Adrenal gland (tissue), 12 donors: ENCODE data around the gene AMTN. TPM values are rescaled to one million over a fixed set of nuclear protein-coding genes. Genes with fewer than 3 reads are reported as not detected.
"Not testable (repeated sequence)": the region's sequence is repeated elsewhere in the genome, so short reads cannot be mapped to it uniquely, and the experiment has no call there.

Experiments used
- DNase-seq, 7 donors: peaks; one replicate each; pipeline ENCODE4 v3.0.0-alpha.2; 2019 to 2020
- H3K27ac ChIP-seq, 5 donors: fragments of 200-600 bp; sonication (generic) in 4 of 5; 1 replicate in 3 of 5; 2 replicates in 2 of 5; pipeline versions ENCODE4 v1.5.1 to v1.8.0; 2016 to 2020; ENCODE audit warnings: mild to moderate bottlenecking in 1 of 5
- H3K27me3 ChIP-seq: fragments of 200-600 bp; 2 replicates; pipeline ENCODE4 v1.8.0; 2021
- H3K36me3 ChIP-seq, 2 donors: fragments of 200-600 bp; replicated peaks in 1 of 2; 1 replicate in 1 of 2; 2 replicates in 1 of 2; pipeline versions ENCODE4 v1.5.1 to v1.8.0; 2018 to 2022
- H3K4me1 ChIP-seq, 2 donors: fragments of 200-600 bp; replicated peaks in 1 of 2; 1 replicate in 1 of 2; 2 replicates in 1 of 2; pipeline versions ENCODE4 v1.5.1 to v1.8.0; 2018 to 2021
- H3K4me3 ChIP-seq, 4 donors: fragments of 200-600 bp; sonication (generic) in 3 of 4; one replicate each; pipeline ENCODE4 v1.5.1; 2016 to 2018
- H3K9me3 ChIP-seq, 3 donors: fragments of 200-600 bp; sonication (generic) in 1 of 3; replicated peaks in 1 of 3; 1 replicate in 2 of 3; 2 replicates in 1 of 3; pipeline versions ENCODE4 v1.5.1 to v1.8.0; 2016 to 2021
- CTCF ChIP-seq, 6 experiments: fragments of 450-650 bp in 4 of 6; fragments of 200-600 bp in 2 of 6; sonication (generic) in 1 of 6; IDR thresholded peaks; 1 replicate in 5 of 6; 2 replicates in 1 of 6; pipeline versions ENCODE4 v1.5.1 to v1.8.0; 2016 to 2021; ENCODE audit warnings: antibody characterized with exemption in 6 of 6, mild to moderate bottlenecking in 2 of 6, moderate library complexity in 1 of 6
- POLR2A ChIP-seq, 2 donors: fragments of 450-650 bp; IDR thresholded peaks; one replicate each; pipeline ENCODE4 v1.6.1; 2017; ENCODE audit warnings: antibody characterized with exemption in 2 of 2, mild to moderate bottlenecking in 2 of 2, moderate library complexity in 1 of 2
- WGBS, 4 donors: extraction: QIAGEN DNeasy Blood & Tissue Kit in 2 of 4; methylation state at CpG; one replicate each; pipeline versions ENCODE4 v1.1.5 to v1.1.7; 2013 to 2017; 5-methylcytosine and 5-hydroxymethylcytosine counted together
- intact Hi-C, 2 donors: fragments of 100-400 bp; cut with DNase I; formaldehyde crosslinking; loops; one replicate each; pipeline versions ENCODE4 v1.14.1 to v1.15.0; 2022 to 2023
- polyA plus RNA-seq, 3 donors: library from polyadenylated mRNA; stranded (reverse); fragments of 200-250 nt in 2 of 3; fragments of 350-450 nt in 1 of 3; fragmentation: Illumina TruSeq in 1 of 3; extraction: RNeasy Lipid Tissue Mini Kit (QIAGEN cat#74804) in 1 of 3; gene quantifications; one replicate each; pipeline ENCODE4 v1.2.3, GENCODE V29; 2013 to 2014
- total RNA-seq, 9 donors: library from RNA; depleted of rRNA in 4 of 9; stranded (reverse); fragments of >200 nt in 4 of 9; fragments of 120-200 nt in 1 of 9; fragmentation: NEBNext Ultra II Directional in 1 of 9; extraction: Animal tissue kit (Norgen Biotek cat#: 25700) in 1 of 9; gene quantifications; one replicate each; pipeline versions ENCODE4 v1.1.0 to v1.2.4, GENCODE V29; 2013 to 2023
- donor health status: healthy with polysubstance abuse.
- donor health status: Bipolar disorder and iron deficiency.
- donor health status: DM: yes; HTN: yes; CAD: no.
- donor health status: DM: no; HTN: no; CAD: no.
- donor health status: DM: no; HTN: no; CAD: no.
- donor health status: DM: yes; HTN: yes; CAD: no.

AMTN gene
- total and polyA plus RNA-seq, 12 donors: not detected

GRCh38 chr4:70530997-70531396, 12.6 kb downstream of the AMTN start:
- H3K27ac ChIP-seq: no peak overlapping the region
- H3K27me3 ChIP-seq: no peaks in the 10 kb centered on the region
- intact Hi-C loops: no loop called here
- no peak for TF ChIP-seq POLR2A (IDR thresholded peaks at IDR 0.05)
- TF ChIP-seq CTCF (IDR thresholded peaks at IDR 0.05): no peak
- H3K9me3 ChIP-seq: no peaks in the 10 kb centered on the region
- WGBS, 4 donors: 57 to 69% (median 66%) methylated on average over 5 of the region's 5 CpGs
- no peak for DNase-seq
- no peaks in the 10 kb centered on the region for H3K36me3 ChIP-seq
- H3K4me3 ChIP-seq: no peak overlapping the region
- no peaks in the 10 kb centered on the region for H3K4me1 ChIP-seq

- Histone ChIP-seq H3K36me3 (no peaks in the 10 kb centered on the region), H3K9me3 (no peaks in the 10 kb centered on the region), H3K4me1 (no peaks in the 10 kb centered on the region), H3K27ac (no peak overlapping the region), H3K27me3 (no peaks in the 10 kb centered on the region), H3K4me3 (no peak overlapping the region)
- WGBS, 4 donors: 46 to 70% (median 64%) methylated on average over 2 of the region's 2 CpGs
- TF ChIP-seq POLR2A (IDR thresholded peaks at IDR 0.05) (no peak), CTCF (IDR thresholded peaks at IDR 0.05) (no peak)
- intact Hi-C loops: no loop called here
- DNase-seq: no peak
Measured at GRCh38 chr4:70531981-70532380, 13.6 kb downstream of the AMTN start.

DNA sequence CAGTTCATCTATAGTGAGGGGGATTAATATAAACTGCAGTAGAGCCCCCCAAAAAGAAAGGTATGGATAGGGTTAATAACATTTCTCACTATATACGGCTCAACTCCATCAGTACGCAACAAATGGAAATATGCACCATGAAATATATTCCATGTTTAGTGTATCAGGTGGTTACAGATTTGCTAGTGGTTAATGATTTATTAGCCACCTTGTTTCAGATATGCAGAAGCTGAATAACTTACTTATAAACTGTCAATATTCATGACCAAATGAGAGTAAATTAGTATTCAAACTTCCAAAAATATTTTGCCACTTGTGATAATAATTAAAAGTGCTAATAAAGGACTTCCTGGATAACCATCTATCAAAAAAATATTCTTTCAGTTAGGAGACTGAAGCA, 14.8 kb downstream of the AMTN start:
- Histone ChIP-seq H3K4me3 (no peak overlapping the region), H3K9me3 (no peaks in the 10 kb centered on the region), H3K4me1 (no peaks in the 10 kb centered on the region), H3K27ac (no peak overlapping the region), H3K27me3 (no peaks in the 10 kb centered on the region), H3K36me3 (no peaks in the 10 kb centered on the region)
- TF ChIP-seq POLR2A (IDR thresholded peaks at IDR 0.05) (no peak), CTCF (IDR thresholded peaks at IDR 0.05) (no peak)
- 58 to 77% (median 62%) methylated on average over 2 of the region's 2 CpGs for WGBS, 4 donors
- intact Hi-C loops: no loop called here
- no peak for DNase-seq

- WGBS, 4 donors: 82 to 97% (median 88%) methylated on average over 3 of the region's 3 CpGs
- no peak overlapping the region for H3K27ac ChIP-seq
Measured at GRCh38 chr4:70533791-70534190, 15.4 kb downstream of the AMTN start.

GRCh38 chr4:70534886-70535285, 16.5 kb downstream of the AMTN start:
- H3K9me3 ChIP-seq, H3K36me3 ChIP-seq, intact Hi-C loops, H3K4me1 ChIP-seq, DNase-seq, H3K27ac ChIP-seq, H3K27me3 ChIP-seq, H3K4me3 ChIP-seq: not testable (repeated sequence)
- WGBS, 4 donors: 81 to 87% (median 85%) methylated on average over 3 of the region's 3 CpGs

More at GRCh38 chr4:70533791-70534190, 15.4 kb downstream of the AMTN start:
- no peak overlapping the region for H3K4me3 ChIP-seq
- H3K27me3 ChIP-seq: no peaks in the 10 kb centered on the region
- H3K9me3 ChIP-seq: no peaks in the 10 kb centered on the region
- intact Hi-C loops: no loop called here
- H3K4me1 ChIP-seq: no peaks in the 10 kb centered on the region
- H3K36me3 ChIP-seq: no peaks in the 10 kb centered on the region
- TF ChIP-seq POLR2A (IDR thresholded peaks at IDR 0.05) (no peak), CTCF (IDR thresholded peaks at IDR 0.05) (no peak)
- no peak for DNase-seq
